Loucy (cell line): ENCODE measurements around the gene LIPC.

Experiments
- H2AFZ ChIP-seq: fragments of 200-600 bp; sonication (generic); 2 replicates; pipeline ENCODE4 v1.6.0; 2016; ENCODE audit warnings: antibody characterized with exemption, mild to moderate bottlenecking, low read length, moderate library complexity
- H3F3A ChIP-seq: fragments of 200-600 bp; 2 replicates; pipeline ENCODE4 v1.6.0; 2016; ENCODE audit warnings: antibody characterized with exemption, low read depth, mild to moderate bottlenecking
- H3K27me3 ChIP-seq: fragments of 200-600 bp; sonication (generic); 2 replicates; pipeline ENCODE4 v1.6.1; 2014; ENCODE audit warnings: low read length, mild to moderate bottlenecking; ENCODE audit not compliant: insufficient read depth, poor library complexity, severe bottlenecking
- H3K36me3 ChIP-seq: fragments of 200-600 bp; sonication (generic); 2 replicates; pipeline ENCODE4 v1.6.1; 2016; ENCODE audit warnings: low read length; ENCODE audit not compliant: insufficient read depth
- H3K4me1 ChIP-seq: fragments of 200-600 bp; sonication (generic); 2 replicates; pipeline ENCODE4 v1.5.1; 2014; ENCODE audit warnings: low read length, mild to moderate bottlenecking; ENCODE audit not compliant: insufficient read depth, poor library complexity, severe bottlenecking
- H3K4me2 ChIP-seq: fragments of 200-600 bp; sonication (generic); 2 replicates; pipeline ENCODE4 v1.6.0; 2014; ENCODE audit warnings: antibody characterized with exemption, low read length, low read depth, mild to moderate bottlenecking; ENCODE audit not compliant: poor library complexity, severe bottlenecking
- H3K4me3 ChIP-seq: fragments of 200-600 bp; sonication (generic); 2 replicates; pipeline ENCODE4 v1.5.1; 2014; ENCODE audit warnings: low read length, mild to moderate bottlenecking, mixed read lengths; ENCODE audit not compliant: poor library complexity, severe bottlenecking
- H3K79me2 ChIP-seq: fragments of 200-600 bp; sonication (generic); 2 replicates; pipeline ENCODE4 v1.6.1; 2014; ENCODE audit warnings: low read length; ENCODE audit not compliant: insufficient read depth
- H3K9ac ChIP-seq: fragments of 200-600 bp; sonication (generic); 2 replicates; pipeline ENCODE4 v1.6.0; 2014; ENCODE audit warnings: mild to moderate bottlenecking, low read depth, low read length, moderate library complexity; ENCODE audit not compliant: poor library complexity, severe bottlenecking
- H3K9me2 ChIP-seq: fragments of 200-600 bp; sonication (generic); replicated peaks from 2 replicates; pipeline ENCODE4 v1.6.1; 2016; ENCODE audit warnings: low read depth, low read length, mixed read lengths
- H3K9me3 ChIP-seq: fragments of 200-600 bp; sonication (generic); 2 replicates; pipeline ENCODE4 v1.6.1; 2014; ENCODE audit warnings: mild to moderate bottlenecking, antibody characterized with exemption, low read length, low read depth; ENCODE audit not compliant: insufficient read depth
- H4K20me1 ChIP-seq: fragments of 200-600 bp; sonication (generic); 2 replicates; pipeline ENCODE4 v1.6.0; 2014; ENCODE audit warnings: antibody characterized with exemption, low read length, mild to moderate bottlenecking; ENCODE audit not compliant: insufficient read depth, poor library complexity, severe bottlenecking
- EZH2phosphoT487 ChIP-seq: fragments of 200-600 bp; IDR thresholded peaks from 2 replicates; pipeline ENCODE4 v1.6.1; 2018; ENCODE audit warnings: antibody characterized with exemption, mild to moderate bottlenecking, moderate library complexity, borderline replicate concordance
- TF ChIP-seq, protein P1 (sequence below): fragments of 200-600 bp; sonication (generic); conservative IDR thresholded peaks from 2 replicates; pipeline ENCODE4 v1.5.1; 2014; ENCODE audit warnings: mild to moderate bottlenecking, antibody characterized with exemption, low read length

Gene LIPC

DNA sequence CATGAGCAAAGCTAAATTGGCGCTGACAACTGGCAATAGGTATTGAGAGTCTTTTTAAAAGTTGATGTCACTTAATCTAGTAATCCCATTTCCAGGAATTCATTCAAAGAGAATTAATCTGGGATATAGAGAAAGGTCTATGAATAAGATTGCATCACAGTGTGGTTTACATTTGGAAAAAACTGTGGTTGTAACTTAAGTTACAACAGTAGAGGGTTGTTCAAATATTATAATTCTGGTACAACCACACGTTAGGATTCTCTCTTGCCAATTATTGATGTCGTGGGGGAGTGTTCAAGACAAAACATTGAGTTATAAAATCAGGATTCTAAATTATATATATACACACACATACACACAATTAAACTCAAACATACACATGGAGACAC is 79.8 kb downstream of the LIPC start:
- H3K9me3 ChIP-seq: peaks cover 3% of the 10 kb centered on the region; the same call in 1 of the 2 replicates
- no peak overlapping the region for H3K9ac ChIP-seq
- no peaks in the 10 kb centered on the region for H3K9me2 ChIP-seq
- no peaks in the 10 kb centered on the region for H4K20me1 ChIP-seq
- no peaks in the 10 kb centered on the region for H3K27me3 ChIP-seq
- no peak overlapping the region for H3K4me2 ChIP-seq
- H3K79me2 ChIP-seq: no peaks in the 10 kb centered on the region
- no peaks in the 10 kb centered on the region for H3K36me3 ChIP-seq
- TF ChIP-seq, protein P1, sequence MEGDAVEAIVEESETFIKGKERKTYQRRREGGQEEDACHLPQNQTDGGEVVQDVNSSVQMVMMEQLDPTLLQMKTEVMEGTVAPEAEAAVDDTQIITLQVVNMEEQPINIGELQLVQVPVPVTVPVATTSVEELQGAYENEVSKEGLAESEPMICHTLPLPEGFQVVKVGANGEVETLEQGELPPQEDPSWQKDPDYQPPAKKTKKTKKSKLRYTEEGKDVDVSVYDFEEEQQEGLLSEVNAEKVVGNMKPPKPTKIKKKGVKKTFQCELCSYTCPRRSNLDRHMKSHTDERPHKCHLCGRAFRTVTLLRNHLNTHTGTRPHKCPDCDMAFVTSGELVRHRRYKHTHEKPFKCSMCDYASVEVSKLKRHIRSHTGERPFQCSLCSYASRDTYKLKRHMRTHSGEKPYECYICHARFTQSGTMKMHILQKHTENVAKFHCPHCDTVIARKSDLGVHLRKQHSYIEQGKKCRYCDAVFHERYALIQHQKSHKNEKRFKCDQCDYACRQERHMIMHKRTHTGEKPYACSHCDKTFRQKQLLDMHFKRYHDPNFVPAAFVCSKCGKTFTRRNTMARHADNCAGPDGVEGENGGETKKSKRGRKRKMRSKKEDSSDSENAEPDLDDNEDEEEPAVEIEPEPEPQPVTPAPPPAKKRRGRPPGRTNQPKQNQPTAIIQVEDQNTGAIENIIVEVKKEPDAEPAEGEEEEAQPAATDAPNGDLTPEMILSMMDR: no peak
- TF ChIP-seq EZH2phosphoT487: no peak
- no peak overlapping the region for H2AFZ ChIP-seq
- H3K4me3 ChIP-seq: no peak overlapping the region
- peaks cover 4% of the 10 kb centered on the region for H3K4me1 ChIP-seq
- H3F3A ChIP-seq: no peaks in the 10 kb centered on the region

DNA sequence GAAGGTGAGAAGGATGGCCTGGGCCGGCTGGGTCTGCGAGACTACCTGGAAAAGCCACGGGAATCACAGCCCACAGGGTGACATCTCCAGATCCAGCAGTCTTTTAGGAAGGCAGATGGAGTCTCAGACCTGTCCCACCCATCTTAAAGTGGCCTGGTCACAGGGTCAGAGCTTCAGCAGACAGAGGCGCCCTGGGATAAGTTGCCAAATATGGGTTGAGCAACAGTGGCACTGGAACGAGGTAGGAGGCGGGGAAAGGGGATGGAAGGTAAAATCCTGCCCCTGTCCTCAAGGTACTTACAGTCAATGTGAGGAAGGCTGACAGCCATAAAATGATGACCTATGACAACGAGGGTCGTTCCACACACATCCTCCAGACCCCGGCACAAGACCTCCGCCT is 80.7 kb downstream of the LIPC start:
- Histone ChIP-seq H2AFZ (no peak overlapping the region), H3K4me2 (no peak overlapping the region), H3F3A (no peaks in the 10 kb centered on the region), H3K36me3 (no peaks in the 10 kb centered on the region), H3K9me3 (peaks cover 6% of the 10 kb centered on the region; the same call in 1 of the 2 replicates), H4K20me1 (no peaks in the 10 kb centered on the region), H3K4me1 (peaks cover 10% of the 10 kb centered on the region), H3K27me3 (no peaks in the 10 kb centered on the region), H3K9me2 (no peaks in the 10 kb centered on the region), H3K4me3 (no peak overlapping the region), H3K9ac (no peak overlapping the region), H3K79me2 (no peaks in the 10 kb centered on the region)
- TF ChIP-seq EZH2phosphoT487: no peak
- TF ChIP-seq, protein P1: no peak

DNA sequence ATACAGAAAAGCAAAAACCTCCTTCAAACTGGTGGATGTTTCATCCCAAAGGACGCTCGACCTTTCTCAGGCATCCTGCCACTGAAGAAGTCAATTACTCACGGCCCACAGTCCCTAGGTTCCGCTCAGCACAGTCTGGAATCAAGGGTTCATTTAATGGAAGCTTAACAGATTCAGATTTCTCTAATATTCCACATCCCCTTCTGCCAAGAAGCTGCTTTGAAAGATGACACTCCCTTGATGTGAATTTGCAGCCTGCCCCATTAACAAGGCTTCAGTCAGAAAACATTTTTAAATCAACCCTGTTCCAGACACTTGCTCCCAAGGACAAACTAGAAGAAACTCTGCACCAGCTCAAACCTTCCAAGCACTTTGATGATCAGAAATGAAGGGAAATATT is 81.2 kb downstream of the LIPC start:
- H3K4me1 ChIP-seq: peaks cover 15% of the 10 kb centered on the region
- no peak overlapping the region for H3K4me3 ChIP-seq
- no peaks in the 10 kb centered on the region for H3K27me3 ChIP-seq
- no peaks in the 10 kb centered on the region for H3K36me3 ChIP-seq
- no peak for TF ChIP-seq EZH2phosphoT487
- TF ChIP-seq, protein P1: no peak
- H3K9ac ChIP-seq: no peak overlapping the region
- H3K9me2 ChIP-seq: no peaks in the 10 kb centered on the region
- H4K20me1 ChIP-seq: no peaks in the 10 kb centered on the region
- H3K4me2 ChIP-seq: no peak overlapping the region
- no peaks in the 10 kb centered on the region for H3F3A ChIP-seq
- no peaks in the 10 kb centered on the region for H3K79me2 ChIP-seq
- H3K9me3 ChIP-seq: peaks cover 6% of the 10 kb centered on the region; the same call in 1 of the 2 replicates
- H2AFZ ChIP-seq: no peak overlapping the region
